Neural crest cell (in vitro differentiated cells): Measurements from ENCODE around the gene GPR158. TPM values are rescaled to one million over a fixed set of nuclear protein-coding genes. Genes with fewer than 3 reads are reported as not detected.
"Not testable (repeated sequence)": the region's sequence is repeated elsewhere in the genome, so short reads cannot be mapped to it uniquely, and the experiment has no call there.

ENCODE experiments used
- DNase-seq: peaks from one replicate; pipeline ENCODE4 v3.0.0; 2021; ENCODE audit warnings: low read depth, mixed read lengths, low spot score
- H3K27ac Mint-ChIP-seq: one replicate; pipeline ENCODE4 v1.8.0; 2021; ENCODE audit warnings: mild to moderate bottlenecking, mixed read lengths; ENCODE audit not compliant: unreplicated experiment
- H3K27me3 Mint-ChIP-seq: 2 replicates; pipeline ENCODE4 v1.8.0; 2021; ENCODE audit warnings: low read depth, mild to moderate bottlenecking, mixed read lengths
- H3K36me3 Mint-ChIP-seq: 2 replicates; pipeline ENCODE4 v1.8.0; 2021; ENCODE audit warnings: low read depth, mild to moderate bottlenecking, mixed read lengths
- H3K4me1 Mint-ChIP-seq: 2 replicates; pipeline ENCODE4 v1.8.0; 2021; ENCODE audit warnings: mixed read lengths
- H3K4me3 Mint-ChIP-seq: one replicate; pipeline ENCODE4 v1.8.0; 2021; ENCODE audit warnings: mild to moderate bottlenecking, mixed read lengths
- H3K9me3 Mint-ChIP-seq: 2 replicates; pipeline ENCODE4 v1.8.0; 2021; ENCODE audit warnings: mixed read lengths
- total RNA-seq: library from RNA; stranded (reverse); gene quantifications from 2 replicates; pipeline ENCODE4 v1.2.1, GENCODE V29; 2021
- TF ChIP-seq, protein P1 (sequence below): fragments of 200-600 bp; sonication (generic); conservative IDR thresholded peaks from 2 replicates; pipeline ENCODE4 v1.5.0; 2021; ENCODE audit warnings: antibody characterized with exemption, mild to moderate bottlenecking

GPR158 gene
- total RNA-seq, 1 donor from 2014 or later = 0.26 TPM

DNA sequence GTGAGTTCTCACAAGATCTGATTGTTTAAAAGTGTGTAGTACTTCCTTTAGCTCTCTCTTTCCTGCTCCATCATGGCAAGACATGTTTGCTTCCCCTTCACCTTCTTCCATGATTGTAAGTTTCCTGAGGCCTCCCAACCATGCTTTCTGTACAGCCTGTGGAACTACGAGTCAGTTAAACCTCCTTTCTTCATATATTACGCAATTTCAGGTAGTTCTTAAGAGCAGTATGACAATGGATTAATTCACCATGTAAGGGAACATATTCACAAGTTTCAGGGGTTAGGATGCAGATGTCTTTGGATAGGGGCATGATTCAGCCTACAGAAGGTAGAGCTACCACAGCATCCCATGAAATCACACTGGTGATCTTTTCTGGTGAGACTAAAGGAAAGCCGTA lies 174.7 kb downstream of the GPR158 start:
- no peak overlapping the region for H3K27ac Mint-ChIP-seq
- H3K4me3 Mint-ChIP-seq = no peak overlapping the region
- H3K4me1 Mint-ChIP-seq = no peaks in the 10 kb centered on the region
- H3K9me3 Mint-ChIP-seq = peaks cover 2% of the 10 kb centered on the region
- H3K27me3 Mint-ChIP-seq = no peaks in the 10 kb centered on the region
- DNase-seq = no peak
- TF ChIP-seq, protein P1, sequence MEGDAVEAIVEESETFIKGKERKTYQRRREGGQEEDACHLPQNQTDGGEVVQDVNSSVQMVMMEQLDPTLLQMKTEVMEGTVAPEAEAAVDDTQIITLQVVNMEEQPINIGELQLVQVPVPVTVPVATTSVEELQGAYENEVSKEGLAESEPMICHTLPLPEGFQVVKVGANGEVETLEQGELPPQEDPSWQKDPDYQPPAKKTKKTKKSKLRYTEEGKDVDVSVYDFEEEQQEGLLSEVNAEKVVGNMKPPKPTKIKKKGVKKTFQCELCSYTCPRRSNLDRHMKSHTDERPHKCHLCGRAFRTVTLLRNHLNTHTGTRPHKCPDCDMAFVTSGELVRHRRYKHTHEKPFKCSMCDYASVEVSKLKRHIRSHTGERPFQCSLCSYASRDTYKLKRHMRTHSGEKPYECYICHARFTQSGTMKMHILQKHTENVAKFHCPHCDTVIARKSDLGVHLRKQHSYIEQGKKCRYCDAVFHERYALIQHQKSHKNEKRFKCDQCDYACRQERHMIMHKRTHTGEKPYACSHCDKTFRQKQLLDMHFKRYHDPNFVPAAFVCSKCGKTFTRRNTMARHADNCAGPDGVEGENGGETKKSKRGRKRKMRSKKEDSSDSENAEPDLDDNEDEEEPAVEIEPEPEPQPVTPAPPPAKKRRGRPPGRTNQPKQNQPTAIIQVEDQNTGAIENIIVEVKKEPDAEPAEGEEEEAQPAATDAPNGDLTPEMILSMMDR = no peak
- no peaks in the 10 kb centered on the region for H3K36me3 Mint-ChIP-seq

- H3K27ac Mint-ChIP-seq = no peak overlapping the region
These were observed 181.8 kb downstream of the GPR158 start for GRCh38 chr10:25356609-25357008.

DNA sequence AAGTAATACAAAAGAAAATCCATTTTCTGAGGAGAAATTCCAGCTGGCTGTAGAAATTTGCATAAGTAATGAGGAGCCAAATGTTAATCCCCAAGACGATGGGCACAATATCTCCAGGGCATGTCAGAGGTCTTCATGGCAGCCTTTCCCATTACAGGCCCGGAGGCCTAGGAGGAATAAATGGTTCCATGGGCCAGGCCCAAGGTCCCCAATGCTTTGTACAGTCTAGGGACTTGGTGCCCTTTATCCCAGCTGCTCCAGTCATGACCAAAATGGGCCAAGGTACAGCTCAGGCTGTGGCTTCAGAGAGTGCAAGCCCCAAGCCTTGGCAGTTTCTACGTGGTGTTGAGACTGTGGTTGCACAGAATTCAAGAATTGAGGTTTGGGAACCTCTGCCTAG lies 182.5 kb downstream of the GPR158 start:
- Mint-ChIP-seq H3K27me3 (no peaks in the 10 kb centered on the region), H3K27ac (no peak overlapping the region), H3K9me3 (peaks cover 24% of the 10 kb centered on the region)

More at GRCh38 chr10:25356609-25357008, 181.8 kb downstream of the GPR158 start:
- no peaks in the 10 kb centered on the region for H3K4me1 Mint-ChIP-seq
- TF ChIP-seq, protein P1 = no peak
- peaks cover 20% of the 10 kb centered on the region for H3K9me3 Mint-ChIP-seq
- no peak overlapping the region for H3K4me3 Mint-ChIP-seq
- DNase-seq = no peak
- H3K27me3 Mint-ChIP-seq = no peaks in the 10 kb centered on the region
- peaks cover 14% of the 10 kb centered on the region for H3K36me3 Mint-ChIP-seq

GRCh38 chr10:25382029-25382810 lies 207.4 kb downstream of the GPR158 start:
- Mint-ChIP-seq H3K36me3 (peaks cover 4% of the 10 kb centered on the region), H3K27ac (no peak overlapping the region), H3K27me3 (no peaks in the 10 kb centered on the region), H3K4me1 (no peaks in the 10 kb centered on the region), H3K4me3 (no peak overlapping the region), H3K9me3 (peaks cover 3% of the 10 kb centered on the region)
- no peak for DNase-seq
- TF ChIP-seq, protein P1 = no peak

More for the DNA sequence above, 182.5 kb downstream of the GPR158 start:
- DNase-seq = no peak
- no peaks in the 10 kb centered on the region for H3K4me1 Mint-ChIP-seq
- peaks cover 14% of the 10 kb centered on the region for H3K36me3 Mint-ChIP-seq
- TF ChIP-seq, protein P1 = no peak
- no peak overlapping the region for H3K4me3 Mint-ChIP-seq

- not testable (repeated sequence) for H3K4me1 Mint-ChIP-seq, H3K27me3 Mint-ChIP-seq, H3K9me3 Mint-ChIP-seq, H3K36me3 Mint-ChIP-seq, DNase-seq, H3K4me3 Mint-ChIP-seq, H3K27ac Mint-ChIP-seq
These were observed 208.1 kb downstream of the GPR158 start for GRCh38 chr10:25382901-25383300.

DNA sequence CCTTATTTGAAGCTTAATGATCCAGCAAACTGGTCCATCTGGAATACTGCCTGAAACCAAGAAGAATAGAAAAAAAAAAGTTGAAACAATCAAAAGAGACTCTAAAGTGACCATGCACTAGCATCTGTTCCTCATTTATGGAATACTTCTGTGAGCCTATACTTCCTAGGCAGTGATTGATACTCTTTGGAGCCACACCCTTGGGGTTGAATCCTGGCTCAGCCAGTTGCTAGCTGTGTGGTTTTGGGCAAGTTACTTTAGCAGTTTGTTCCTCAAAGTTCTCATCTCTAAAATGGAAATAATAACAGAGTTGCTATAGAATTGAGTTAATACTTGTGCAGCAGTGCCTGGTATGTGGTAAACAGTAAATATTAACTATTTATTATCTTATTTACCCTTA lies 208.9 kb downstream of the GPR158 start:
- no peak for DNase-seq
- no peak overlapping the region for H3K27ac Mint-ChIP-seq
- peaks cover 4% of the 10 kb centered on the region for H3K36me3 Mint-ChIP-seq
- H3K4me1 Mint-ChIP-seq = no peaks in the 10 kb centered on the region
- no peak overlapping the region for H3K4me3 Mint-ChIP-seq
- H3K27me3 Mint-ChIP-seq = no peaks in the 10 kb centered on the region
- TF ChIP-seq, protein P1 = no peak
- H3K9me3 Mint-ChIP-seq = peaks cover 3% of the 10 kb centered on the region
